GM18867 (cell line): ENCODE data around the gene NOBOX.
"Not testable (repeated sequence)": the region's sequence is repeated elsewhere in the genome, so short reads cannot be mapped to it uniquely, and the experiment has no call there.

Experiments
- ATAC-seq: cut with Tn5 transposase; IDR thresholded peaks from one replicate; pipeline ENCODE4 v1.9.1; 2021; ENCODE audit warnings: mild to moderate bottlenecking, moderate library complexity; ENCODE audit not compliant: unreplicated experiment

The NOBOX gene

DNA sequence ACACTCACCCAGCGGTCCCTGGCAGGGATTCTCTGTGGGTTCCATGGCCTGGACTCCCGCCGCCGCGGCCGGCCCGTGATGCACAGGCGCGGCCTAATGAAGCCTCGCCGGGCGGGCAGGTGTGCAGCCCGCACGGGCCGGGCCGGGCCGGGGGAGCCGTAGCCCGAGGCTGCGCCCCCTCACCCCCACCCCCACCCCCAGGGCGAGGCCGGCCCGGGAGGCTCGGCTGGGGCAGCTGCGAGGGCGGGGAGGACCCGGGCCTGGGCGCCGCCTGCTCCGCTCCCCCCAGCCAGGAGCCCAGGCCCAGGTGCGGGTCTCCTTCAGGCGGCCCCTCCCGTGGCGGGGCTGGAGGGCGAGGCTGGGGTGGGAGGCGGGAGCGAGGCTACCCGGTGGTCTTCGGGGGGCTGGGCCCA is at the start of gene NOBOX:
Gene NOBOX, minus strand, starts transcription at position 45 of the 413 bp plus-strand sequence.
- no peak for ATAC-seq

DNA sequence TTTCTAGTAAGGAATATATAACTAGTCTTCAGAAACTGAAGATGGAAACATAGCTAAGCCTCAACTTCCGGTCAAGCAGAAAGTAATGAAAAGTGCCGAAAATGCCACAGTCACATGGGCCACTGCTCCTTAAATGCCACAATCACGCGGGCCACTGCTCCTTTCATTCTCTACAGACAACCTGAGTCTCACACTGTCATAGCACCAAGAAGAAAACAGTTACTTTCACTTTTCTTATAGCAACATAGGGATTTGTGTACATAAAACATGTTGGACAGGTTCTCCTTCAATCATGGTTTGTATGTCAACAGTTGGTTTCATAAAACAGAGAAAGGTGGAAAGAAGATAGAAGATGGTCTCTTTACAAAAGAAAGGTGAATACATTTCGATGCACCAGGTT is 48.6 kb upstream of the NOBOX start:
- peak; percentile 55 for ATAC-seq

DNA sequence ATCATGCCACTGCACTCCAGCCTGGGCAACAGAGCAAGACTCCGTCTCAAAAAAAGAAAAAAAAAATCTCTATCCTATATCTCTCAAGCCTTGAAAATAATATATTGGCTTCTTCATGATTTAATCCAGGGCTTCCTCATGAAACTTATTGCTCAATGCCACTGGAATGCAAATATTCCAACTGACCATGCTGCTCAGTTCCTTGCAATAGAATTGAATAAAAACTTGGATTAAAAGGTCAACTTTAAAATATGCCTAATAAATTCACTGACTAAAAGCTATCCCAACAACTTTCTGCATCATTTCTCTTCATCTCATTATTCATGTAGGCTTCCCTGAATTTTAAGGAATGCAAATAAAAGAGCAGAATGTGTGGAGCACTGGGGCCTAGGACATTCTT is 42.1 kb upstream of the NOBOX start:
- ATAC-seq = no peak

DNA sequence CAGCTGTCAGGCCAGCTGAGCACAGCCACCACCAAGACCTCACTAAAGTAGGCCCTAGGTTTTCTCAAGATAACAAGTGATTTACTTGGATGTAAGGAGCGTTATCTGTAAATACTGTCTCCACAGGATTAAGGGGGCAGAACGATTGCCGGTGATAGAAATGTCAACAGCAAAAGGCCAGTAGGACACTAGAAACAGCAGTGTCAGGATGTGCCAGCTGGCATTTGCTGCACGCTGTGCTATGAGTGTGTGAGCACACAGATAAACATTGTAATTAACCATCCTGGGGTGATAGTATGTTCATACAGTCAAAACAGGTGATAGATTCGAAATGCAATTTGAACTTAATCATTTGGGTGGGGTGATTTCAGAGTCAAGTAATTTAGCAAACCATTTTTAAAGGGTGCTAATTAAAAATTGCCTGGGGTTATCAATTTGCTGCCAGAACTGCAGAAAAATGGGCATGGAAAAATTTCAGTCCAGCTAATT is 36.3 kb upstream of the NOBOX start:
- ATAC-seq = no peak

DNA sequence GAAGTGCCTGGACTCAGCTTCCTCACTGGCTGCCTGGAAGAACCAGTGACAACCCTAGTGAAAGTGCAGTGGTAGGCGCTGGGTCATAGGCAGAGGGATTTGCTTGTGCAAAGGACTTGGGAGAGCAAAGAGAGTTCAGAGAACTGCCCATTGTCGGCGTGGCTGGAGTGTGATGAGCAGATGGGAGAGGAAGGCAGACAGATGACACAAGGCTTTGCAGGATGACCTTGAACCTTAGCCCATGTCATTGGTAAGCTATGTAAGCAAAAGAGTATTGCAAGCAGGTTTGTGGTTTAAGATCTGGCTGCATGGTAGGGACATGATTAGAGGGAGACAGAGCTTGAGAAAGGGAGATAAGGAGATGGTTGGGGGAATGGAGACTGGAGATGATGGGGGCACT is 35.3 kb upstream of the NOBOX start:
- no peak for ATAC-seq

DNA sequence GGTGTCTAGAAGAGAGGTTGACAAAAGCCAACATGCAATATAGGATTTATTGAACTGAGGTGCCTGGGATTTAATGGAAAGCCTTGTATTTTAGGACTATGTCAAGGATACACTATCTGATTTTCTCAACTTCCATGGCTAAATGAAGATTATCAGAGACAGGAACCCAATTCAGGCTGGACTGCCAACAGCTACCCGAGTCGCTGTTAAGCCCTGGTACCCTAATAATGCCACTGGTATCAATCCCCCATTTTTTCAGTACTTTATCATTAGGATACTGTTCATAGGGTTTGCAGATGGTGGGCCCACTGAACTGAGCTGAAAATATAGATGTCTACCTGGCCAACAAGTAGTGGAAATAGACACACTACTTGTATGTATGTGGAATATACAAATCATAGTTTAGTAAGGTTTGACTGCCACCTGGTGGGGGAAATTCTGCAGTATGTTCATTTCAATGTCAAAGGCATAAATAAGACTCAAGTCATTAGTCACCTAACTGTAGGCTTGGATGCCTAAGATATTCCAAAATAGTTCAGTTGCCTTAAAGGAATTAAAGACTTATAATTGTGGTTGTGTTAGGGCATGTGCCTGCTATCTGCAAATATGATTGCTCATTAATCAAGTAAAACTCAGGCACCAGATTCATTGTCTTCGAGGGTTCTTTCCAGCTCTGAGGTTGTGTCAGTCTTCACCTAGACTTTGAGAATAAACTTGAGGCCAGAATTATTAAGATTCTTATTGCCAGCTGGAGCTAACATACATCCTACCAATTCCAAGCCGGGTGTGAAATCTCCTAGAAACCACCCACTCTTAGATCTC is 34.1 kb upstream of the NOBOX start:
- peak; percentile 85 for ATAC-seq

DNA sequence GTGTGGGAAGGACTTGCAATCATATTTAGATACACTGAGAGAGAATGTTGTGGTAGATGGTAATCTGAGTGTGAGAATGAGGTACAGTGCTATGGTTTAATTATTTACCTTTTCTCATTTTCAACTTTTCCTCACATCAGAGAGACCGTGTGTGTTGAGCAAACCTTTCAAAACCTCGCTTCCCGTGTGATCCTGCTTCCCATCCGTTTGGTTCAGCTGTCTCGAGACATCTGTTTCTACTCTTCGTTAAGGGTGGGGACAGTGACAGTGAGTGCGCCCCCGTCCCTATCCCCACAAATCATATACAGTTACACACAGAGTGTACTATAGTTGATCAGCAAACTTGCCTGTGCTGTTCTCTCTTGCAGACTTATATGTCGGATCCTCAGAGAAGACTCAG is 33.0 kb upstream of the NOBOX start:
- ATAC-seq = no peak

GRCh38 chr7:144428431-144428830 is 24.9 kb upstream of the NOBOX start:
- ATAC-seq = no peak

DNA sequence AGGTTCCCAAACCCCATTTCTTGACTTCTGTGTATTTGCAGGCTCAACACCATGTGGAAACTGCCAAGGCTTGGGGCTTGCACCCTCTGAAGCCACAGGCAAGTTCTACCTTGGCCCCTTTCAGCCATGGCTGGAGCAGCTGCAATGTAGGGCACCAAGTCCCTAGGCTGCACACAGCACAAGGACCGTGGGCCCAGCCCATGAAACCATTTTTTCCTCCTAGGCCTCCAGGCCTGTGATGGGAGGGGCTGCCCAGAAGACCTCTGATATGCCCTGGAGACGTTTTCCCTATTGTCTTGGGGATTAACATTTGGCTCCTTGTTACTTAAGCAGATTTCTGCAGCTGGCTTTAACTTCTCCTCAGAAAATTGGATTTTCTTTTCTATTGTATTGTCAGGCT is 24.0 kb upstream of the NOBOX start:
- not testable (repeated sequence) for ATAC-seq

- ATAC-seq = not testable (repeated sequence)
Measured at GRCh38 chr7:144418931-144419330, 15.4 kb upstream of the NOBOX start.

- no peak for ATAC-seq
Measured at GRCh38 chr7:144416341-144416740, 12.8 kb upstream of the NOBOX start.

DNA sequence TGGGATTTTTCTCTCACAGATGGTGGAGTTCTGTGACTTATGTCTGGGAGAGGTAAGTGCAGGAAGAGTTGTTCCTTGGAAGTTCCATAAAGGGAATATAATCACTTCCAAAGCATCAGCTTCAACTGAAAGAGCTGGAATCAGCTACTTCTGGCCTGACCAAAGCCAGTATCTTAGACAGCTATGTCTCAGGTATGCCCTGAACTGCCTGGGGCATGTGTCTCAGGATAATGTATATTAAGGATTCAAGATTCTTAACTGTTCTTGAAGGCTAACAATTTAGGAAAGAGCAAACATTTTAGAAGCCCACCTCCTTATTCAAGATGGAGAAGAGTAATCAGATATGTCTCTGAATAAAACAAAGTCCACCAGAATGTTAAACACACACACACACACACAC is 12.4 kb upstream of the NOBOX start:
- no peak for ATAC-seq

DNA sequence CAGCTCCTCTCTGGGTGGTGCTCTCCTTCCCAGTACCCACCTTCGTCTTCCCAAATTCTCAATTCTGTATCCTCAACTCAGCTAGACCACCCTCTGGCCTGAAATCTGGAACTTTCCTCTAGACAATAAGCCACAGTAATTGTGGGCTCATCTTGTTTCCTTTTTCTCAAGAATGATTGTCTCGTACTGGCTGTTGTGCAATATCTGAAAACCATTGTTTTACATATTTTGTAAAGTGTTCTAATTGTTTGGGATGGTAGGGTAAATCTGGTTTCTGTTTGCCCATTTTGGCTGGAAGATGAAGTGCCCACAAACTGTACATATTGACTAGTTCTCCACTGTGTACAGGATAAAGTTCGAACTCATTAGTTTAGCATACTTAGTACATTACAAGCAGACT is 11.3 kb upstream of the NOBOX start:
- no peak for ATAC-seq

GRCh38 chr7:144410441-144410840 is 6.9 kb upstream of the NOBOX start:
- ATAC-seq = no peak

DNA sequence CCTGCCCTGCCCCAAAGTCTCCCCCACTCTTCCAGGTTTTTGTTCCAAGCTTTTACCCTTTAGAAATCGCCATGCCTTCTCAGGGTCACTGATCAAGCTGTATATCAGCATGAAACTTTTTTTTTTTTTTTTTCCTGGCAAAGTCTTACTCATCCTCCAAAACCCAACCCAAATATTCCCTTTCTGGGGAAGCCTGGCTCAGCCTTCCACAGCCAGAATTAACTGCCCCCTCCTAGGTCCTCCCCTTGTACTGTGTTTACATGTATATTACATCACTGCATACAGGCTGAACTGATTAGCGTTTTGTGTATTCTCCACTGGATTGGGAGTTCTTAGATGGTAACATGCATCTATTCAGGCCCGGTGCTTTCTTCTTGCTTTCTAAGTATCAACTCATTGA is 4.6 kb upstream of the NOBOX start:
- no peak for ATAC-seq

DNA sequence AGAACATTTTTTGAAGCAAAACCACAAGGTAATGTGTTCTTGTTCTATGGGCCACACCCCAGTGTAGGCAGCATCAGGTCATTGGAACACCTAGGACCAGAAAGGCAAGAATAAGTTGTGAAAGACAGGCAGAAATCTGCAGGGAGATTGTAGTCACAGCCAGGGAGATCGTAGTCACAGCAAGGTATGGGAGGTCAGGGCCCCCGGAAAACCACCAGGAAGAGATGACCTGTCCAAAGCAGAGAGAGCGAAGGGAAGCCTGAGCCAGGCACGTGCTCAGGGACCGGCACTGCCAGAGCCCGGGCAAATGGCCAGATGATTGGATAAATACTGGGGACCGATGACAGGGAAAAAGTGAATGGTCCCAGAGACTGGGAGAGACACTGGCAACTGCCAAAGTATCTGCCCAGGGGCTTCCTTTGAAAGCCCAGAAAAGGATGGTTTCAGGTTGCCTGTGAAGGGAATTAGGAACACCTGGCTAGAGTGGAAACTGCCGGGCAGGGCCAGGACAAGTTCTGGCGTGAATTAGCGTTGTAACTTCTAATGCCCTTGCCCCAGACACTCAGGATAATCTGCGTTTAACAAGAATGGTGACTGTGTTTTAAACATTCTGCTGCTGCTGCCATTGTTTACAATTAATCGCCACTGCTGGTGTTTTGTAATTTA is 3.9 kb upstream of the NOBOX start:
- no peak for ATAC-seq

DNA sequence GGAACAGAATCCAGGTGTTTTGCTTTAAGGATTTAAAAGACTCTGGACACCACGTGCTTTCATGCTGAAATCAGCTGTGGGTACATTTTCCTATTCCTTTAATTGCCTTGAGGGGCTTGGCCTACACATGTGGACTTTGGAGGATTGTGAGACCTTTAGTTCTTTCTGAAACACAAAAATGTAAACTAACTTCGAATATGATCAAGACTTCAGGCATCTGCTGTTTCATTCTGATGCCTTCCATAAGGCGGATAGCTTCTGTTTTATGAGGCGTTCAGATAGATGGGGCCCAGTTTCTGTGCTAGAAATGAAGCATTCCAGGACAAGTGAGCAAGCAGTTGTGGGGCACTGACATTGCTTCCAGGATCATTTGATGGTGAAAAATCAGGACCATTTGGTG is 1.5 kb upstream of the NOBOX start:
- ATAC-seq = no peak

DNA sequence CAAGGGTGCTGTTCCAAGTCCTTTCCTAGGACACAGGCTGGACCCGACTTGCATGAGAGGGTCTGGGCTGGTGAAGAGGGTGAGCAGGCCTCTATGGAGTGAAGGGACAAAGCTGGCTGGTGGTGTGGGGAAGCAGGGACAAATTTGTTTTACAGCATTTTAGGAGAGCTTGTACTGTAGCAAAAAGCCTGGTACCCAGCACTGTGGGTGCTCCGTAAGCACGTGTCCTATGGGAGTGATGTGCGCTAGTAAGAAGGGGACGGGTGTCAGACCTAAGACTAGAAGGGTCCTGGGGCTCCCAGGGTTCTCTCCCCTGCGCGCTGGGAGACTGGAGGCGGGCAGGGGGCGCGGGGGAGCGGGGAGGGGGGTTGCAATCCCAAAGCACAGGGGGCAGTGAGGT is 391 bp downstream of the NOBOX start:
- ATAC-seq = no peak

- no peak for ATAC-seq
Measured at GRCh38 chr7:144401490-144401889, 2.0 kb downstream of the NOBOX start.

DNA sequence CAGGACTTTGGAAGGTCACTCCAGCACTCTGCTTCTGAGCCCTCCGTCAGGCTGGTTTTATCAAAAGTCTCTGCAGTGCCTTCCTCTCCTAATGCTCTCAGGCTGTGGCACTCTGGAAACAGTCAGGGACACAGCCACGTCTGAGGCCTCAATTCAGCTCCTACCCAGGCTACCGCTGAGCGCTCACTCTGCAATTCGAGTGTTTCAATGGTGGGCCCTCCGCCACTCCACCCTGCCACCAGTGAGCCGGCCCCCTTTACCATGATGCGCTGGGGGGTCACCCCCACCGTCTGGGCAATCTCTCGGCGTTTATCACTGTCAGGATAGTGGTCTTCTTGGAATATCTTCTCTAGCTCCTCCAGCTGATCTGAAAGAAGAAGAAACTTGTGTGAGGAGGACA is 3.5 kb downstream of the NOBOX start:
- no peak for ATAC-seq

- no peak for ATAC-seq
Measured at GRCh38 chr7:144398911-144399310, 4.6 kb downstream of the NOBOX start.

- no peak for ATAC-seq
Measured at GRCh38 chr7:144398291-144398690, 5.2 kb downstream of the NOBOX start.
